H1 (cell line): ENCODE measurements around the gene TBCB. TPM values are rescaled to one million over a fixed set of nuclear protein-coding genes. Genes with fewer than 3 reads are reported as not detected.

Experiments
- EP300 ChIP-seq, 2 experiments: IDR thresholded peaks; 1 replicate in 1 of 2; 2 replicates in 1 of 2; pipeline ENCODE4 v1.6.1; 2011 to 2012; ENCODE audit warnings: low read depth in 2 of 2, low read length in 2 of 2, mild to moderate bottlenecking in 2 of 2, borderline replicate concordance in 1 of 2, inconsistent platforms in 1 of 2, moderate library complexity in 1 of 2
- GABPA ChIP-seq: IDR thresholded peaks from 2 replicates; pipeline ENCODE4 v1.6.1; 2011; ENCODE audit warnings: mild to moderate bottlenecking, low read length, moderate library complexity, borderline replicate concordance; ENCODE audit not compliant: insufficient read depth
- GTF2F1 ChIP-seq: IDR thresholded peaks from 2 replicates; pipeline ENCODE4 v1.6.1; 2012; ENCODE audit warnings: low read depth, low read length, improper control_type of control experiment, borderline replicate concordance
- HDAC6 ChIP-seq: IDR thresholded peaks from one replicate; pipeline ENCODE4 v1.7.1; 2012; ENCODE audit warnings: low read depth, mild to moderate bottlenecking, inconsistent platforms, low read length, moderate library complexity
- JUN ChIP-seq: IDR thresholded peaks from 2 replicates; pipeline ENCODE4 v1.6.1; 2011; ENCODE audit warnings: low read depth, mild to moderate bottlenecking, improper control_type of control experiment, low read length
- POLR2AphosphoS5 ChIP-seq: IDR thresholded peaks from 2 replicates; pipeline ENCODE4 v1.6.1; 2011; ENCODE audit warnings: low read depth, low read length
- POU5F1 ChIP-seq: IDR thresholded peaks from 2 replicates; pipeline ENCODE4 v1.6.1; 2011; ENCODE audit warnings: low read depth, mild to moderate bottlenecking, low read length, moderate library complexity
- RAD21 ChIP-seq, 2 experiments: IDR thresholded peaks in 1 of 2; conservative IDR thresholded peaks in 1 of 2; 2 replicates each; pipeline ENCODE4 v1.6.1; 2011; ENCODE audit warnings: low read depth in 2 of 2, low read length in 2 of 2, improper control_type of control experiment in 1 of 2, inconsistent platforms in 1 of 2, mild to moderate bottlenecking in 1 of 2, moderate library complexity in 1 of 2
- SP2 ChIP-seq: IDR thresholded peaks from 2 replicates; pipeline ENCODE4 v1.6.1; 2012; ENCODE audit warnings: mild to moderate bottlenecking, low read length, inconsistent platforms
- YY1 ChIP-seq: IDR thresholded peaks from 2 replicates; pipeline ENCODE4 v1.6.1; 2011; ENCODE audit warnings: low read depth, mild to moderate bottlenecking, low read length
- polyA plus RNA-seq, 7 experiments: library from polyadenylated mRNA; depleted of rRNA in 3 of 7; stranded (reverse) in 5 of 7; unstranded in 2 of 7; fragments of >200 nt in 5 of 7; fragments of 200-250 nt in 2 of 7; gene quantifications; 1 replicate in 5 of 7; 2 replicates in 1 of 7; 4 replicates in 1 of 7; pipeline versions ENCODE4 v1.2.1 to v1.2.3, GENCODE V29; 2011 to 2013; ENCODE audit warnings: missing spikeins in 2 of 7, mixed read lengths in 2 of 7
- total RNA-seq: library from RNA; stranded (reverse); fragmentation: NEBNext Ultra II Directional; extraction: Animal tissue kit (Norgen Biotek cat#: 25700); gene quantifications from 2 replicates; pipeline ENCODE4 v1.2.1, GENCODE V29; 2021

TBCB gene
- total and polyA plus RNA-seq, 2 of the 8 experiments (the other 6 are each of a cell fraction or from before 2014, with no cell fraction given) = 153 to 286 TPM

DNA sequence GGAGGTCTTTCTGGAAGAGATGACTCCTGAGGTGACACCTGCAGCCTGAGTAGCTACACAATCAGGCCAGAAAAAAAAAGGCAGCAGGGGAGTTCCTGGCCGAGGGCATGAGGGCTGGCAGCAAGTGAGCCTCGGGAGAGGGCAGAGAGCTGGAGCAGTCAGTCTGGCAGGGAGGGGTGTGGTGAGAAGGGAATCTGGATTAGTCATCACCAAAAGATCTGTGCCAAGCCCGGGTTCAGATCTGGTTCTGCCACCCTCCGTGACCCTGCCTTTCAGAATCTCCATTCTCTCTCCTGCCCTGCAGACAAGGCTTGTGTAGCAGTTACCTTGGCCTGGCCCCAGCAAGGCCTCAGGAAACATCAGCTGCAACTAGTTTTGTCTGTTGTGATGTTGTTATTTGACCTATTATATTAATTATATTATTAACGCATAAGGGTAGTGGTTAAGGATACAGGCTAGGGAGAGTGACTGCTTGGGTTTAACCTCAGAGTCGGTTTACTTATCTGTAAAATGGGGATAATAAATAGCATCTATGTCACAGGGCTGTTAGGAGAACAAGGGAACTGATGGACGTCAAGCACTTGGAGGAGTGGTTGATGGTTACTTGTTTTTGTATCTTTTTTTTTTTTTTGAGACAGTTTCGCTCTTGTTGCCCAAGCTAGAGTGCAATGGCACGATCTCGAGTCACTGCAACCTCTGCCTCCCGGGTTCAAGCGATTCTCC lies 21.9 kb downstream of the TBCB start (continued):
- no peak for TF ChIP-seq RAD21 (IDR thresholded peaks at IDR 0.05 in 1 of 2, conservative IDR thresholded peaks at IDR 0.05 in 1 of 2; ENCODE audit: low read depth in 2 of 2, low read length in 2 of 2)
- no peak for TF ChIP-seq SP2
- no peak for TF ChIP-seq POLR2AphosphoS5
- TF ChIP-seq GABPA = no peak
- TF ChIP-seq HDAC6 = no peak
- no peak for TF ChIP-seq YY1
- no peak for TF ChIP-seq GTF2F1
- TF ChIP-seq EP300 (IDR thresholded peaks at IDR 0.05; ENCODE audit: borderline replicate concordance in 1 of 2, low read depth in 2 of 2, low read length in 2 of 2) = no peak
- no peak for TF ChIP-seq JUN
- no peak for TF ChIP-seq POU5F1
- TF ChIP-seq, all 59 proteins: peak for 0
